HG02885 (cell line): ENCODE measurements around the gene KRTAP10-8.
"Not testable (repeated sequence)": the region's sequence is repeated elsewhere in the genome, so short reads cannot be mapped to it uniquely, and the experiment has no call there.

Source experiments
- ATAC-seq: cut with Tn5 transposase; IDR thresholded peaks from one replicate; pipeline ENCODE4 v1.9.1; 2021; ENCODE audit warnings: mild to moderate bottlenecking; ENCODE audit not compliant: unreplicated experiment, poor library complexity

The KRTAP10-8 gene

DNA sequence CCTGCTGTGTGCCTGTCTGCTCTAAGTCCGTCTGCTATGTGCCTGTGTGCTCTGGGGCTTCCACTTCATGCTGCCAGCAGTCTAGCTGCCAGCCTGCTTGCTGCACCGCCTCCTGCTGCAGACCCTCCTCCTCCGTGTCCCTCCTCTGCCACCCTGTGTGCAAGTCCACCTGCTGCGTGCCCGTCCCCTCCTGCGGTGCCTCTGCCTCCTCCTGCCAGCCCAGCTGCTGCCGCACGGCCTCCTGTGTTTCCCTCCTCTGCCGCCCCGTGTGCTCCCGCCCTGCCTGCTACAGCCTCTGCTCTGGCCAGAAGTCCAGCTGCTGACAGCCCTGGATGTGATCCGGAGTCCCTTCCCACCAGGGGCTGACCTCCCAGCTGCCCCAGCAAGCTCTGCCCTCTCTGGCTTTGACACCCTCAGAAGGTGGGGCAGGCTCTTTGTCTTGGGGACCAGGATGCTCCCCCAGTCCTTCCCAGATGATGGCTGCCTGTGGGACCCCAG, 26.0 kb downstream of the KRTAP10-8 start:
- not testable (repeated sequence) for ATAC-seq

DNA sequence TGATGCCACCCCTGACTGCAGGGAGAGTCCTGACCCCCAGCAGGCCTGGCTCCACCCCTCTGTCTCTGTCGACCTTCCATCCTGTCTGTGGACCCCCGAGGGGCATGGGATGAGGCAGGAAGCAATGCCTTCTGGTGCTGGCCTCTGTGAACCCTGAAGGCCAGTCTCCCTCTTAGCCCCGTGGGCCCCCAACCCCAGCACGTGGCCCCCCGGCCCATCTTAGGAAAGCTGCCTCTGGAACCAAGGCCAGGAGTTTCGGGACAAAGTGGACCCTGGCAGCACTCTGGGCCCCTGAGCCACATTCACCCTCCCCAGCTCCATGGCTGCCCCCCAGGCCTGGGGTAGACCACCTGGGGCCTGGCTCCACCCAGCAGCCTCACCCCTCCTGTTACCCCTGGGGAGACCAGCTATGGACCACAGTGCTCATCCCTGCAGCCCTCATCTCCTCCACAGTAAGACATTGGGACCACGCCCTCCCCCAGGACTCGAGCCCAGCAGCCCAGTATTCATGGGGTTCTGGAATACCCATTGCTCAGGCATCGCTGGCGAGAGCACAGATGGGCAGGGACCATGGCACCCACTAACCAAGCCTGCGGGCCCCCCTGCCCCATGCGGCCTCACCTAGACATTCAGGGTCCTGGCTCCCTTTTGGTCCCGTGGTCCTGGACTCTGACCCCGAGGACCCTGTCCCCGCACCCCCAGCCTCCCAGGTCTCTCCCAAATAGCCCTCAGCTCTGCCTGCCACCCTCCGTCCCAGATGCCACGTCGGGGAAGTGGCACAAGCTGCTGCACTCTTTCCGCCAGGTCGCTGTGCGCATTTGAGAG, 26.8 kb downstream of the KRTAP10-8 start:
- not testable (repeated sequence) for ATAC-seq

DNA sequence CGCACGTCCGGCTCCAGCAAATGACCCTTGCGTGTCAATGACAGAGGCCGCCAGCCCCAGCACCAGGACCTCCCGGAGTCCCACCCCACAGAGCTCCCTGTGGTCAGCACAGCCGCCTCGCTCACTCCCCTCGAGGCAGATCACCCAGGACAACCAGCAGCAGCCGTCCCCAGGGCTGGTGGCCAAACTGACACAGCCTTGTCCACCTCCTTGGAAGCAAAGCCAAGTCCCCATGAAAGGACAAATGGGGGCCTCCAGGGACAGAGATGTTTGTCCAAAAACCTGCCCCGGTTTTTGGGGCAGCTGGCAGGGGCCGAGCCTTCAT, 27.4 kb downstream of the KRTAP10-8 start:
- no peak for ATAC-seq

DNA sequence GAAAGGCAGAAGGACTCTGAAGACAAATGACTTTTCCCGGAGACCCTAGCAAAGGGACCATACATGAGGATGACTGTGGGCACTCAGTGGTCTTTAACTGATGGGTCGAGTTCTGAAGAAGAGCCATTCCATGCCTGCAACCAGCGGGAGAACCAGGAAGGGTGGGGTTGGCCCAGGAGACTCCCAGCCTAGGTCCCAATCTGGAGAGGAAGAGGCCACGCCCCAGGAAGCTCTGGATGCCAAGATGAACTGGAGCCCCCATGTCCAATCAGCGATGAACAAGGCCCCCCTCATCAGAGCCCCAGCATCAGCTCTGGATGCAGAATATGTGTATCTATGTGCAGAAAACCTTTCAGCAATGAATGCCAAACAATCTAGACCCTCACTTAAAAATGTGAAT, 28.9 kb downstream of the KRTAP10-8 start:
- ATAC-seq, result no peak

DNA sequence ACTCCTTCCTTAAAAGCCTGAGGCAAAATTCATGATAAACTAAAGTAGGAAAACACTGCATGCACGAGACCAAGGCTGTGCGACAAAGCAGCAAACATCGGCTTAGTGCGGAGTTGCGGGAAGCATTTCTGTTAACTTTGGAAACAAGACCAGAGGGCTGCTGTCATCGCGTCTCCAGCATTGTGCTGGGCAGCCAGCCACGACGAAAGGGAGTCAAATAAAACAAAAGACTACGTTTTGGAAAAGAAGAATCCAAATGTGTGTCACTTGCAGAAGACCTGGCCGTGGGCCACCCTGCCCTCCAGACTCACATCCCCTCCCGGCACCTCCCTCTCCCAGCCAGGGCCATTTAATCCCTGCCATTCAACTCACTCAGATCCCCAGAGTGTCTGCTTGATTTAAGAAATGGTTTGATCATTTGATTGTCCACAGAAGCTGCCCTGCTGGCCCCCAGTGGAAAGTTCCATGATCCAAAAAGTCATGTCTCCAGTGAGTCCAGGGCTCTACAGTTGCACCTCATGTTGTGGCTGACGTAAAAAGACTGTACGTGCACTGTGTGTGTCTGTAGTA, 31.9 kb downstream of the KRTAP10-8 start:
- no peak for ATAC-seq

DNA sequence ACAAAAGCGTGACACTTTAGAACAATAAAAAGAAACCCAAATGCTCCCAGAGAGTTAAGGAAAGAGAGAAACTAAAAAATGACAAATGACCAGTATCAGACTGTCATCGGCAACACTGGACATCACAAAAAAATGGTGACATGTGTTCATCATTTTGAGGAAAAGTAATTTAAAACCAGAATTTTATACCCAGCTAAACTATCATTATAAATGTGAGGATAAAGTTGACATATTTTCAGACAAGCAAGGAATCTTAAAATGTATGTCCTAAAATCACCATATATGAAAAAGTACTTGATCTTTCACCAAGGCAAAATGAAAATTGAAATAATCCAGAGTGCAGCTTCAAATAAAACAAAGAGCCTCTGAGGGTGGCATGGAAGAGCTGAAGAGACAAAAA, 33.0 kb downstream of the KRTAP10-8 start:
- no peak for ATAC-seq

DNA sequence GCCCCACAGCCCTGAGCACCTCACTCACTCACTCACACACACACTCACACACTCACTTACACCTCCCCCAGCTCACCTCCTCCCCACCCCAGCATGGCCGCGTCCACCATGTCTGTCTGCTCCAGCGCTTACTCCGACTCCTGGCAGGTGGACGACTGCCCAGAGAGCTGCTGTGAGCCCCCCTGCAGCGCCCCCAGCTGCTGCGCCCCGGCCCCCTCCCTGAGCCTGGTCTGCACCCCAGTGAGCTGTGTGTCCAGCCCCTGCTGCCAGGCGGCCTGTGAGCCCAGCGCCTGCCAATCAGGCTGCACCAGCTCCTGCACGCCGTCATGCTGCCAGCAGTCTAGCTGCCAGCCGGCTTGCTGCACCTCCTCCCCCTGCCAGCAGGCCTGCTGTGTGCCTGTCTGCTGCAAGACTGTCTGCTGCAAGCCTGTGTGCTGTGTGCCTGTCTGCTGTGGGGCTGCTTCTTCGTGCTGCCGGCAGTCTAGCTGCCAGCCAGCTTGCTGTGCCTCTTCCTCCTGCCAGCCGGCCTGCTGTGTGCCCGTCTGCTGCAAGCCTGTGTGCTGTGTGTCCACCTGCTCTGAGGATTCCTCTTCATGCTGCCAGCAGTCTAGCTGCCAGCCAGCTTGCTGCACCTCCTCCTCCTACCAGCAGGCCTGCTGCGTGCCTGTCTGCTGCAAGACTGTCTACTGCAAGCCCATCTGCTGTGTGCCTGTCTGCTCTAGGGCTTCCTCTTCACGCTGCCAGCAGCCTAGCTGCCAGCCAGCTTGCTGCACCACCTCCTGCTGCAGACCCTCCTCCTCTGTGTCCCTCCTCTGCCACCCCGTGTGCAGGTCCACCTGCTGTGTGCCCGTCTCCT, 34.7 kb downstream of the KRTAP10-8 start, which contains the start of gene KRTAP10-11:
TSS of gene KRTAP10-11 (plus strand) at position 49 of the 856 bp plus-strand sequence. CDS start at position 94, 45 bp downstream.
- ATAC-seq, result not testable (repeated sequence)

DNA sequence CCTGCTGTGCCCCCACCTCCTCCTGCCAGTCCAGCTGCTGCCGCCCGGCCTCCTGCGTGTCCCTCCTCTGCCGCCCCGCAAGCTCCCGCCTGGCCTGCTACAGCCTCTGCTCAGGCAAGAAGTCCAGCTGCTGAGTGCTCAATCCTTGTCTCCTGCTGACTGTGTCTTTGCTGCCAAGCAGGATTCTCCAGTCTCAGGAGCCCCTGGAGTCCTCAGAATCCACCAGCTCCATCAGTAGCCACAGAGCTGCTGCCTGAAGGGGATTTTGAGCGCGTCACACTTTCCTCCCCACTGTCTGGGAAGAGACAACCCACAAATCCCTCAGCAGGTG, 35.3 kb downstream of the KRTAP10-8 start:
- no peak for ATAC-seq

DNA sequence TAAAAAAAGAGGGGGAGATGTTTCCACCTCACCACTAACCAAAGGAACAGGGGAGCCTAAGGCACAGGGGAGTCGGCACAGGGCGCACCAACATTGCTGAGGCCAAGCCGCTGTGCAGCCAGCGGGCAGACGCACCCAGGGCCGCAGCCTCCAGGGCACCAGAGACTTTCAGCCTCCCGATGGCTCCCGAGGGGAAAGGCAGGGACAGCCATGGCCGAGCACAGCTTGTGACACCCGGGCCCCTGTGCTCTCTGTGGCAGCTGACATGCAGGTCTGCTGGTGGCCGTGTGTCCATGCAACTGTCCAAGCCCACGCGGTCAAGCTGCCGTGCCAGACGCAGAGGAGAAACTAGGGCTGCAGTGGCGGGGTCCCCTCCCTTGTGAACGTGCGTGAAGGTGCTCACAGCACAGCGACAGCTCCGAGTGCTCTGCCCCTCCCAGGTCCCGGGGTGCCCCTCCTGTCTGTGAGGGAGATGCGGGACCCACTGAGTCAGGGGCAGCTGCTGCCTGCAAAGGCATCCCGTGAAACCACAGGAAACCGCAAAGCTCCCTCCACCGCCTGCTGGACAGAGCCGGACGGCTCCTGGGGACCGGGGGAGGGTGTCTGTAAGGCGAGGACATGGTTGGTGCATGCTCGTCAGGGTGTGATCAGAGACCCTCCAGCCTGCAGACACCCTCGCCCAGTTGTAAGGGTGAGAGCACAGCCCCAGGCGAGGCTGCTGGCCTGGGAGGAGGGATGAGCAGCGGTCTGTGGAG, 36.9 kb downstream of the KRTAP10-8 start:
- ATAC-seq, result no peak

DNA sequence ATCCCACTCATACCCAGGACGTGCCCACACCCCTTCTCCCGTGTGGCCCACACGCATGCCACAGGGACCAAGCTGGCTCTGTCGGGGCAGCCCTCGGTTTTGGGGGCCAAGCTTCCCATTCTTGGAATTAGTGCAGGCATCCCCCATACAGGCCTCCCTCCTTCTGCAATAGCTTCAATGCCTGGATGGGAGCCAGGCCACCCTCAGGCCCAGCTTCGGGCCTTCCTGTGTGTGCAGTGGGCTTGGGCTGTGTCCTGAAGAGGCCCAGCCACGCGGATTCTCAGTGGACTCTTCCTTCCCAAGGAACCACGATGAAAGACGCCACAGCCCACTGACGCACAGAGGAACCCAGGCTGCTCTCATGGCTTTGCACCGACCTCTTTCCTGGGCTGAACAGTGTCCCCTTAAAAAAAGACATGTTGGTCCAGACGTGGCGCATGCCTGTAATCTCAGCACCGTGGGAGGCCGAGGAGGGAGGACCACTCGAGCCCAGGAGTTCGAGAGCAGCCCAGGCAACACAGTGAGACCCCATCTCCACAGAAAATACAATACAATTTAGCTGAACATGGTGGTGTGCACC, 37.7 kb downstream of the KRTAP10-8 start:
- no peak for ATAC-seq

DNA sequence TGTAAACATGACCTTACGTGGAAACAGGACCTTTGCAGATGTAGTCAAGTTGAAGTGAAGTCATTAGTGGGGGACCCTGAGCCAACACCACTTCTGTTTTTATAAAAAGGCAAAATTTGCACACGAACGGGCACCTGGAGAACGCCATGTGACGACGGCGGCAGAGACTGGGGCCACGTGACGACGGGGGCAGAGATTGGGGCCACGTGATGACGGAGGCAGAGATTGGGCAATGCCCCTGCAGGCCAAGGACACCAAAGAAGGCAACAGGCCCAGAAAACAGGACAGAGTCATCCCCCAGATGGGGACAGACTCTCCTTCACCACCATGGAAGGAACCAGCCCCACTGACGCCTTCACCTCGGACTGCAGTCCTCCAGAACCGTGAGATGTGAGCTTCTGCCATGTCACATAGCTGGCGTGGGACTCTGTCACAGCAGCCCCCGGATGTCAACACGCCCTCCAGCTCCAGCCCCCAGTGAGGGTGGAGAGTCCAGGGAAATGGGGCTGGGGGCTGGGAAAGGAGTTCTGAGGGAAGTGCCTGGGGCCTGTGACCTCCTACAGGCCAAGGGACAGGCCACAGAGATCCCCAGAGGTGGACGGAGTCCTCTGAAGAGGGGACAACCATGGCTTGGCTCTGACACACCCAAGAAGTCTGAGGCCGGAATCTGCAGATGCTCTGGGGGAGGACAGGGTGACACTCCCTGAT, 38.5 kb downstream of the KRTAP10-8 start:
- no peak for ATAC-seq

DNA sequence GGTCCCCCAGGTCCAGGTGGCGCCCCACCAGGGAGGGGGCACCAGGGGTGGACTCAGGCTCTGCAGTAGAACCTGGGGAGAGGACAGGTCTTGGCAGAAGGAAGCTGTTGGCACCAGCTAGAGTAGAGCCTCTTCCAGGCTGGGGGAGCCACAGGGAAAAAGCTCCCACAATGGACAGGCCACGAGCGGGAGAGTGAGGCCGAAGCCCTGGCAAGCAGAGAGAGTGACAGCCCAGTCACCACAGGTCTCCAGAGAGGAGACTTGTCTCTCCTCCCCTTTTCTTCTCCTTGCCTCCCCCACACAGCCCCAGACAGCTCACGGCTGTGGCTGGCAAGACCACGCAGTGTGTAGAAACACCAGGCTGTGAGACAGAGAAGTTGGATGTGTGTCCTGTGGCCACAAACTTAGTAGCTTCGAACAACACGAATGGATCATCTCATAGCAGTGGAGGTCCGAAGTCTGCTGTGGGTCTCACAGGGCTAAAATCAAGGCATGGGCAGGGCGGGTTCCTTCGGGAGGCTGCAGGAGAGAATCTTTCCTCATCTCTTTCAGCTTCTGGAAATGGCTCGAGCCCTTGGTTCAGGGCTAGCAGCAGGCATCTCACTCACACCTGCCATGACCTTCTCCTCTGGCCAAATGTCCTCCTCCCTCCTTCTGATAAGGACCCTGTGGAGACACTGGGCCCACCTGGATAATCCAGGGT, 39.2 kb downstream of the KRTAP10-8 start:
- ATAC-seq, result no peak

DNA sequence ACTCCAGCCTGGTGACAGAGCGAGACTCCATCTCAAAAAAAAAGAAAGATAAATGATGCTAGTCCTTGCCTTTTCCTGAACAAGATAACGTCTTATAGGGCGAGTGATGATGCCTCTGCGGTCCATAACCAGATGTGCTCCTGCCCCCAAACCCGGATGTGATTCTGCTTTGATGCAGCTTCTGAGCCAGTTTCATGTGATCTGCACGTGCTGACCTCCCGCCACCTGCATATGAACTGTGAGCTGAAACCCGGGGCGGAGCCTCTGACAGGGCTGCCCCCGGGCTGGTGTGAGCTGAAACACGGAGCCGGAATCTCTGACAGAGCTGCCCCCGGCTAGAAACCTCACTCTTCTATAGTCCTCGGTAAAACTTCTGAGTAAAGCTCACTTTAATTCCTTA, 41.2 kb downstream of the KRTAP10-8 start:
- no peak for ATAC-seq

DNA sequence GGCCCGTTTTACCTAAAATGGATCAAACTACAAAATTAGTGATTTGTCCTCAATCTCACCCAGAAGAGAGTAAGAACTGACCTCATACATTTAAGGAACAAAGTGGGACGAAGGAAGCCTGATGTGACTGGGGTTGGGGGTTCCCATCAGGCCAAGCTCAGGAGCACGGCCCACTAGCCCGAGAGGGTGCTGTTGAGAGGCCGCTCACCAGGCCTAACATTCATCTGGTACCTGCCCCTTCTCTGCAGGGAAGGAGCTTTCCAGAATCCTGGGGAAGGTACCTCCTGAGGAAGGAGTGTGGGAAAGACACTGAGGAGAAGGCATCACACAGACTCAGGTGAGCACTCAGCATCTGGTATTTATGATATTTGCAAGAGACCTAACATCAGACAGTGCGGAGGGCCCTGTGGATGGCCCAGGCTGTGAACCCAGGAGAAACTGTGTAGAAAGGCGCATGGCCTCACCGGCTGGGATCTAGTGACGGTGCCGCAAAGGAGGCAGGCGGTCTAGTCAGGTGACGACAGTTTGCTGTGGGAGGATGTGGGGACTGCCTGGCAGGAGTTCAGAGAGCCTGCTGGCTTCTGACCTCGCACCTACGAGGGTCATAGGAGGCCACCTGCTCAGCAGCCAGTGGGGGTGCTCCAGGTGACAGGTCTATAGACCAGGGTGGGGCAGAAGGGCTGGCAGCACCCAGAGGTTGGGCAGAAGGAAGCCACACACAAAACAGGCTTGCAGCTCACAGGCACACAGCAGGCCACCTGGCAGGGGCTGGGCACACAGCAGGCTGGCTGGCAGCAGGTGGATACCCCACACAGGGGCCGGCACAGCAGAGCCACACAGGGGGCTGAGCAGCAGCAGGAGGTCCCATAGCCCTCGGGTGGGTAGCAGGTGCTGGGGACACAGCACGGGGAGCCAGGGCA, 42.0 kb downstream of the KRTAP10-8 start:
- no peak for ATAC-seq

DNA sequence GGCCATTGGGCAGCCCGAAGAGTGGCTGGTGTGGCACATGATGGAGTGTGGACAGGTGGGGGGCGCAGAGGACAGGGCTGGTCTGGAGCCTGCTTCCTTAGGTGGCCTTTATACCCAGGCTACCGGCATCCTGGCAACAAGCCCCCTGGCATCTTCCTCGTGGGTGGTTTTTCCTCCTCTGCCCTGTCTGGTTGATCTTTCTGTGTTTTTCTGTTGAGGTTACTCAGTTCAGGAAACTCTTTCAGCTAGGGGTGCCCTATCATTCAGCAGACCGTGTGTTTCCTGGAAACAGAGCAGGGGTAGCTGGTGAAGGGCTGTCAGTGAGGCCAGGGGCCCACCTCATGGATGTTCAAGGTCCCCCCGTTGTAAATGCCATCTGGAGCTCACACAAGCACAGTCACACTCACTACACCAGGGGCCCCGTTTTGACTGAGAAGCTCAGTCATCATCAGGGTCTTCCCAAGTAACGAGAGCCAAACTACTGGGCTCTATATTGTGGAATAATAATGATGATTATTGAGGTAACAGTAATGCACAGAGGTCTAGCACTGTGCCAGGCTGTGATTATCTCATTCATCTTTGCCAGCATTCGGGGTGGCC, 42.8 kb downstream of the KRTAP10-8 start, which contains the start of gene KRTAP12-4:
TSS of gene KRTAP12-4 (minus strand) at position 84 of the 600 bp plus-strand sequence. CDS start at position 39, 45 bp downstream.
- no peak for ATAC-seq

DNA sequence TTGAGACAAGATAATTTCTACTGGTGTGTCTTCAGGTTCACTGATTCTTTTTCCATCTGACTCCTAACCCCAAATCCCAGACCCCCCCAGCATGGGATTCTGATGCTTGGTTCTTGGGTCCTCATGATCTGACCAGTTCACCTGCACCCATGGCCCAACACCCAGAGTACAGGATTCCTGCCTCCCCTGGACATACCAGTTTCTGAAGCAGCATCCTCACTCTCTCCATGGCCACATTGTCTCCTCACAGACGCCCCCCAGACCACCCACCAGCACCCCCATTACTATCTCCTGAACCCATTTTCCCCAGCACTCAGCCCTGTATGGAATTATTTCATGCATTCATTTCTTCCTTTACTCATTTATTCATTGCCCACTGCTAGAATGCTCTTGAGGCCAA, 45.0 kb downstream of the KRTAP10-8 start:
- no peak for ATAC-seq
